H1 (cell line): ENCODE data around the gene DPEP2. TPM values are rescaled to one million over a fixed set of nuclear protein-coding genes. Genes with fewer than 3 reads are reported as not detected.

Experiments used
- CTCF ChIA-PET: fragments of 300-600 bp; sonication (Branson Sonifier 250); formaldehyde crosslinking; loops from one replicate; lab custom pipeline; 2021; ENCODE audit not compliant: partially characterized antibody; lab: Charles Lee
- POLR2A ChIA-PET: fragments of 300-600 bp; sonication (Branson Sonifier 250); formaldehyde crosslinking; loops from one replicate; lab custom pipeline; 2021; ENCODE audit warnings: inconsistent platforms; ENCODE audit not compliant: partially characterized antibody; lab: Charles Lee
- DNase-seq, 2 experiments: peaks; one replicate each; pipeline versions ENCODE4 v3.0.0 to v3.0.0-alpha.2; 2010 to 2022; ENCODE audit warnings: low spot score in 2 of 2, low read depth in 1 of 2, mixed read lengths in 1 of 2
- FAIRE-seq: peaks from 2 replicates; lab custom pipeline; 2011; peaks lifted over from hg19 to GRCh38; lab: Jason Lieb, UNC
- H2AFZ ChIP-seq: 2 replicates; pipeline ENCODE4 v1.8.1; 2012; ENCODE audit warnings: low read length, inconsistent platforms
- H2AK5ac ChIP-seq: 2 replicates; pipeline ENCODE4 v1.6.1; 2013; ENCODE audit warnings: low read depth, low read length
- H2BK120ac ChIP-seq: replicated peaks from 2 replicates; pipeline ENCODE3; 2013; ENCODE audit warnings: low read depth, low read length, inconsistent platforms
- H2BK12ac ChIP-seq: 2 replicates; pipeline ENCODE4 v1.6.1; 2013; ENCODE audit warnings: low read depth, low read length
- H2BK15ac ChIP-seq: 2 replicates; pipeline ENCODE4 v1.6.1; 2013; ENCODE audit warnings: low read length
- H2BK20ac ChIP-seq: 2 replicates; pipeline ENCODE4 v1.6.1; 2013; ENCODE audit warnings: low read length
- H2BK5ac ChIP-seq: 2 replicates; pipeline ENCODE4 v1.6.1; 2013; ENCODE audit warnings: low read depth, low read length
- H3K14ac ChIP-seq: 2 replicates; pipeline ENCODE4 v1.6.1; 2013; ENCODE audit warnings: inconsistent platforms; ENCODE audit not compliant: insufficient read length
- H3K18ac ChIP-seq: 2 replicates; pipeline ENCODE4 v1.6.1; 2013; ENCODE audit warnings: low read length; ENCODE audit errors: extremely low read depth
- H3K23ac ChIP-seq: 2 replicates; pipeline ENCODE4 v1.6.1; 2013; ENCODE audit warnings: inconsistent platforms; ENCODE audit not compliant: insufficient read length
- H3K23me2 ChIP-seq: 2 replicates; pipeline ENCODE4 v1.6.1; 2013; ENCODE audit warnings: low read depth, low read length
- H3K27ac ChIP-seq: 2 replicates; pipeline ENCODE4 v1.6.1; 2011; ENCODE audit warnings: low read depth, low read length, inconsistent platforms
- H3K27me3 ChIP-seq, 4 experiments: replicated peaks in 1 of 4; 1 replicate in 1 of 4; 2 replicates in 3 of 4; pipeline versions ENCODE4 v1.6.1 to v1.8.1; 2011 to 2013; ENCODE audit warnings: low read length in 3 of 4, mild to moderate bottlenecking in 3 of 4, inconsistent platforms in 2 of 4, mixed read lengths in 2 of 4, moderate library complexity in 1 of 4; ENCODE audit not compliant: control insufficient read depth in 3 of 4, insufficient read depth in 3 of 4; ENCODE audit errors: extremely low read depth in 1 of 4
- H3K36me3 ChIP-seq, 4 experiments: 2 replicates each; pipeline versions ENCODE4 v1.6.1 to v1.8.1; 2011 to 2013; ENCODE audit warnings: mild to moderate bottlenecking in 4 of 4, low read length in 3 of 4, moderate library complexity in 2 of 4, control low read depth in 1 of 4, inconsistent platforms in 1 of 4; ENCODE audit not compliant: insufficient read depth in 4 of 4, control insufficient read depth in 2 of 4
- H3K4ac ChIP-seq: replicated peaks from 2 replicates; pipeline ENCODE3; 2013; ENCODE audit warnings: low read length, low read depth, mixed read lengths, inconsistent platforms; ENCODE audit not compliant: insufficient read length
- H3K4me1 ChIP-seq, 4 experiments: replicated peaks in 1 of 4; 1 replicate in 1 of 4; 2 replicates in 3 of 4; pipeline versions ENCODE4 v1.6.1 to v1.8.1; 2011 to 2013; ENCODE audit warnings: low read length in 3 of 4, inconsistent platforms in 2 of 4, mixed read lengths in 1 of 4; ENCODE audit not compliant: insufficient read depth in 4 of 4, control insufficient read depth in 3 of 4
- H3K4me2 ChIP-seq, 2 experiments: 2 replicates each; pipeline versions ENCODE4 v1.6.1 to v1.8.1; 2011 to 2013; ENCODE audit warnings: low read depth in 2 of 2, low read length in 2 of 2, control low read depth in 1 of 2, inconsistent platforms in 1 of 2, mild to moderate bottlenecking in 1 of 2; ENCODE audit not compliant: insufficient read depth in 1 of 2
- H3K4me3 ChIP-seq, 4 experiments: fragments of 200-600, 300-600 bp in 1 of 4; sonication (generic), shearing (Covaris generic), sonication (Bioruptor Twin) in 1 of 4; 2 replicates each; pipeline versions ENCODE4 v1.5.1 to v1.8.1; 2011 to 2016; ENCODE audit warnings: low read length in 4 of 4, low read depth in 3 of 4, control low read depth in 2 of 4, inconsistent platforms in 2 of 4, mild to moderate bottlenecking in 2 of 4, mixed read lengths in 1 of 4, moderate library complexity in 1 of 4; ENCODE audit not compliant: insufficient read depth in 2 of 4; ENCODE audit errors: extremely low read depth in 1 of 4
- H3K56ac ChIP-seq: replicated peaks from 2 replicates; pipeline ENCODE3; 2013; ENCODE audit warnings: low read depth, mild to moderate bottlenecking, mixed read lengths, low read length, inconsistent platforms; ENCODE audit not compliant: insufficient read length
- H3K79me1 ChIP-seq: 2 replicates; pipeline ENCODE4 v1.6.1; 2013; ENCODE audit warnings: low read depth, low read length, control low read depth
- H3K79me2 ChIP-seq, 2 experiments: 2 replicates each; pipeline versions ENCODE4 v1.6.1 to v1.8.1; 2012 to 2013; ENCODE audit warnings: low read length in 2 of 2, mild to moderate bottlenecking in 2 of 2, inconsistent platforms in 1 of 2; ENCODE audit not compliant: insufficient read depth in 2 of 2, control insufficient read depth in 1 of 2
- H3K9ac ChIP-seq, 4 experiments: replicated peaks in 1 of 4; 1 replicate in 1 of 4; 2 replicates in 3 of 4; pipeline versions ENCODE4 v1.6.1 to v1.8.1; 2011 to 2013; ENCODE audit warnings: low read depth in 3 of 4, low read length in 3 of 4, control low read depth in 2 of 4, mild to moderate bottlenecking in 2 of 4, moderate library complexity in 2 of 4, inconsistent platforms in 1 of 4; ENCODE audit errors: extremely low read depth in 1 of 4
- H3K9me3 ChIP-seq, 2 experiments: 2 replicates each; pipeline versions ENCODE4 v1.6.1 to v1.8.1; 2012 to 2013; ENCODE audit warnings: mild to moderate bottlenecking in 2 of 2, moderate library complexity in 2 of 2, control low read depth in 1 of 2, inconsistent platforms in 1 of 2, low read depth in 1 of 2, low read length in 1 of 2, mixed read lengths in 1 of 2; ENCODE audit not compliant: insufficient read depth in 2 of 2
- H4K20me1 ChIP-seq, 2 experiments: replicated peaks in 1 of 2; 2 replicates each; pipeline versions ENCODE3 to v1.8.1; 2011 to 2013; ENCODE audit warnings: inconsistent platforms in 2 of 2, low read length in 2 of 2, mild to moderate bottlenecking in 1 of 2; ENCODE audit not compliant: insufficient read depth in 2 of 2, control insufficient read depth in 1 of 2
- H4K5ac ChIP-seq: 2 replicates; pipeline ENCODE4 v1.6.1; 2013; ENCODE audit warnings: low read length, low read depth, mixed read lengths, inconsistent platforms; ENCODE audit not compliant: insufficient read length
- H4K8ac ChIP-seq: 2 replicates; pipeline ENCODE4 v1.8.0; 2013; ENCODE audit warnings: mild to moderate bottlenecking, moderate library complexity, low read length, inconsistent platforms; ENCODE audit not compliant: insufficient read depth; ENCODE audit errors: extremely low read depth
- H4K91ac ChIP-seq: replicated peaks from 2 replicates; pipeline ENCODE3; 2013; ENCODE audit warnings: low read length, mixed read lengths, inconsistent platforms; ENCODE audit not compliant: insufficient read length
- CBX5 ChIP-seq: fragments of 300-800, 300-1000 bp; sonication (generic); IDR thresholded peaks from 2 replicates; pipeline ENCODE4 v1.7.1; 2016; ENCODE audit warnings: antibody characterized with exemption, low read length, low read depth
- CEBPB ChIP-seq: IDR thresholded peaks from 2 replicates; pipeline ENCODE4 v1.6.1; 2012; ENCODE audit warnings: low read depth, low read length
- POLR2AphosphoS5 ChIP-seq: IDR thresholded peaks from 2 replicates; pipeline ENCODE4 v1.6.1; 2011; ENCODE audit warnings: low read depth, low read length
- SIN3A ChIP-seq, 2 experiments: IDR thresholded peaks in 1 of 2; conservative IDR thresholded peaks in 1 of 2; 2 replicates each; pipeline ENCODE4 v1.6.1; 2011 to 2012; ENCODE audit warnings: low read length in 2 of 2, improper control_type of control experiment in 1 of 2, low read depth in 1 of 2, mild to moderate bottlenecking in 1 of 2
- ZNF274 ChIP-seq: IDR thresholded peaks from 2 replicates; pipeline ENCODE4 v1.7.0; 2012; ENCODE audit warnings: low read length, borderline replicate concordance; ENCODE audit errors: extremely low read depth
- WGBS, 2 experiments: shearing (Covaris generic) in 1 of 2; methylation state at CpG; one replicate each; pipeline versions ENCODE4 v1.1.6 to v1.1.7; 2013 to 2015; ENCODE audit warnings: low lambda C conversion rate in 2 of 2, mixed read lengths in 2 of 2, inconsistent platforms in 1 of 2, low coverage in 1 of 2, missing lambda C conversion rate in 1 of 2; ENCODE audit not compliant: insufficient replicate concordance in 2 of 2, insufficient coverage in 1 of 2, insufficient read length in 1 of 2; ENCODE audit errors: extremely low coverage in 1 of 2, missing lambda C conversion rate in 1 of 2; 5-methylcytosine and 5-hydroxymethylcytosine counted together
- polyA plus RNA-seq, 7 experiments: library from polyadenylated mRNA; depleted of rRNA in 3 of 7; stranded (reverse) in 5 of 7; unstranded in 2 of 7; fragments of >200 nt in 5 of 7; fragments of 200-250 nt in 2 of 7; gene quantifications; 1 replicate in 5 of 7; 2 replicates in 1 of 7; 4 replicates in 1 of 7; pipeline versions ENCODE4 v1.2.1 to v1.2.3, GENCODE V29; 2011 to 2013; ENCODE audit warnings: missing spikeins in 2 of 7, mixed read lengths in 2 of 7
- total RNA-seq: library from RNA; stranded (reverse); fragmentation: NEBNext Ultra II Directional; extraction: Animal tissue kit (Norgen Biotek cat#: 25700); gene quantifications from 2 replicates; pipeline ENCODE4 v1.2.1, GENCODE V29; 2021
- TF ChIP-seq, protein P1 (sequence below): IDR thresholded peaks from 2 replicates; pipeline ENCODE4 v1.6.1; 2012; ENCODE audit warnings: inconsistent platforms
- TF ChIP-seq, protein P2 (sequence below): IDR thresholded peaks from 2 replicates; pipeline ENCODE4 v1.6.1; 2011; ENCODE audit warnings: low read length, improper control_type of control experiment

Gene DPEP2
- total and polyA plus RNA-seq, 2 of the 8 experiments (the other 6 are each of a cell fraction or from before 2014, with no cell fraction given) = not detected

DNA sequence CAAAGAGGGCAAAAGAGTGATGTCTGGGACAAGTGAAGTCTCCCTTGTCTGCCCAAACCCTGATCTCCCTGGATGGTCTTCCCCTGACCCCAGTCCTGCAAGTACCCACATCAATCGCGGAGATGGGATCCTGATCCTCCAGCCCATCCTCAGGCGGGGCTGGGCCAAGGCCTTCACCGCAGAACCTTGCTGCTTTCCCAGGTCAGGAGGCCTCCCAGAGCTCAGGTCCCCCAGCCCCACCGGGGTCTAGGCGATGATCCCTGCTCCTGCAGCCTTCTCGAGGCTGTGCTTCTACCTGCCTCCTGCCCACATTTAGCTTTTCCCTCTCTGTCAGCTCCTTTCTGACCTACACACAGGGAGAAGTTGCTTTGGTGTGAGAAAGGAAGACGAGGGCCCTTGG lies 37.1 kb downstream of the DPEP2 start:
- Histone ChIP-seq H3K27ac (no peak overlapping the region), H3K36me3 (peaks cover 4 to 27% (median 22%) of the 10 kb centered on the region in 4 experiments; a peak in 6 of 8 replicates), H3K23me2 (no peaks in the 10 kb centered on the region; the same call in 1 of the 2 replicates), H3K4me1 (peaks cover 5 to 20% (median 17%) of the 10 kb centered on the region in 4 experiments), H3K9me3 (no peaks in the 10 kb centered on the region), H4K8ac (no peak overlapping the region), H3K79me1 (peaks cover 18% of the 10 kb centered on the region; the same call in 1 of the 2 replicates), H2AFZ (no peak overlapping the region), H3K4me3 (no peak overlapping the region), H4K91ac (no peak overlapping the region), H3K14ac (no peak overlapping the region), H3K4ac (no peak overlapping the region), H3K4me2 (no peak overlapping the region), H3K56ac (no peak overlapping the region), H3K23ac (no peak overlapping the region), H2BK5ac (no peak overlapping the region), H2AK5ac (no peak overlapping the region), H4K20me1 (peaks cover 4 to 28% of the 10 kb centered on the region in 2 experiments), H3K27me3 (no peaks in the 10 kb centered on the region), H4K5ac (no peak overlapping the region), H3K18ac (no peak overlapping the region), H2BK20ac (no peak overlapping the region), H2BK15ac (no peak overlapping the region), H2BK12ac (no peak overlapping the region), H3K9ac (no peak overlapping the region), H3K79me2 (peaks cover 0 to 2% of the 10 kb centered on the region in 2 experiments; a peak in 2 of 4 replicates), H2BK120ac (no peak overlapping the region)
- TF ChIP-seq ZNF274 (no peak), POLR2AphosphoS5 (no peak), CBX5 (no peak), SIN3A (conservative IDR thresholded peaks at IDR 0.05 in 1 of 2, IDR thresholded peaks at IDR 0.05 in 1 of 2; ENCODE audit: low read depth in 1 of 2, low read length in 2 of 2) (no peak), CEBPB (no peak)
- TF ChIP-seq, protein P1, sequence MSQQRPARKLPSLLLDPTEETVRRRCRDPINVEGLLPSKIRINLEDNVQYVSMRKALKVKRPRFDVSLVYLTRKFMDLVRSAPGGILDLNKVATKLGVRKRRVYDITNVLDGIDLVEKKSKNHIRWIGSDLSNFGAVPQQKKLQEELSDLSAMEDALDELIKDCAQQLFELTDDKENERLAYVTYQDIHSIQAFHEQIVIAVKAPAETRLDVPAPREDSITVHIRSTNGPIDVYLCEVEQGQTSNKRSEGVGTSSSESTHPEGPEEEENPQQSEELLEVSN = no peak
- TF ChIP-seq, protein P2, sequence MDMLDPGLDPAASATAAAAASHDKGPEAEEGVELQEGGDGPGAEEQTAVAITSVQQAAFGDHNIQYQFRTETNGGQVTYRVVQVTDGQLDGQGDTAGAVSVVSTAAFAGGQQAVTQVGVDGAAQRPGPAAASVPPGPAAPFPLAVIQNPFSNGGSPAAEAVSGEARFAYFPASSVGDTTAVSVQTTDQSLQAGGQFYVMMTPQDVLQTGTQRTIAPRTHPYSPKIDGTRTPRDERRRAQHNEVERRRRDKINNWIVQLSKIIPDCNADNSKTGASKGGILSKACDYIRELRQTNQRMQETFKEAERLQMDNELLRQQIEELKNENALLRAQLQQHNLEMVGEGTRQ = no peak
- POLR2A ChIA-PET = interaction anchor here (0.6 to 1.2 kb wide), 3 partner anchors 9 to 792 kb away, joined by 3 read pairs; partner anchors contain the start of gene LCAT
- CTCF ChIA-PET = interaction anchor here (0.8 to 10.9 kb wide), 5 partner anchors 13 to 79 kb away, joined by 3 to 90 read pairs (median 3); partner anchors contain the start of genes DPEP2 and LCAT
- 94% methylated on average over 8 of the region's 8 CpGs; no CpG with 5 or more reads in 1 of the 2 experiments for WGBS, 2 experiments
- FAIRE-seq (no peak), DNase-seq (no peak)
